HG03159 (cell line): ENCODE measurements around the gene C15orf39.
A peak's percentile ranks its signal among the peaks of the same experiment; 100 is the strongest.

Experiments
- ATAC-seq: cut with Tn5 transposase; IDR thresholded peaks from one replicate; pipeline ENCODE4 v1.9.1; 2021; ENCODE audit warnings: mild to moderate bottlenecking, moderate library complexity; ENCODE audit not compliant: unreplicated experiment

The C15orf39 gene

DNA sequence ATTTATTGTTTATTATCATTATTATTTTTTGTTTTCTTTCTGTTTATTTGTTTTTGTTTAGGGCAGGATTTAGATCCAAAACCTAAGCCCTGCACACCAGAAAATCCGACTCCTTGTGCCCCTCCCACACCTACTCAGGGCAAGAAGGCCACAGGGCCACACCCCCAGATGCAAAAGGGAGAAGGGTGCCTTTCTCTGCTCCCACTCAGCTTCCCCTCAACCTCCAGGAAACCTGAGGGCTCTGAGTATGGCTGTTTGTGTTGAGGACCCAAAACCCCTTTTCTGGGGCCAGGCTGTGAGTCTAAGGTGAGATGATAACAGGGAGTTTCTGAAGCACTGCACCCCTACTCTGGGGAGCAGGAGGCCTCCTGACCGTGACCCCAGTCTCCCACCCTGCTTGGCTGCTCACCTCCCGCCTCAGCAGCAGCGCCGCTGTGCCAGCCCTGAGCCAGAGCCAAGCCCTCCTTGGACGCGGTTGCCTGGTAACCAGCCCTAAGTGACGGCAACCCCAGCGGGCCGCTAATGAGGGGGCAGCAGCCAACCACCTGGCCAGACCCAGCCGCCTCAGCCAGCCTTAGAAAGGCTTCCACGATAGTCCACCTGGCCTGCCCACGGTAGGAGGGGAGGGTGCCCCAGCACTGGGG, 6.4 kb upstream of the C15orf39 start:
- ATAC-seq: no peak

DNA sequence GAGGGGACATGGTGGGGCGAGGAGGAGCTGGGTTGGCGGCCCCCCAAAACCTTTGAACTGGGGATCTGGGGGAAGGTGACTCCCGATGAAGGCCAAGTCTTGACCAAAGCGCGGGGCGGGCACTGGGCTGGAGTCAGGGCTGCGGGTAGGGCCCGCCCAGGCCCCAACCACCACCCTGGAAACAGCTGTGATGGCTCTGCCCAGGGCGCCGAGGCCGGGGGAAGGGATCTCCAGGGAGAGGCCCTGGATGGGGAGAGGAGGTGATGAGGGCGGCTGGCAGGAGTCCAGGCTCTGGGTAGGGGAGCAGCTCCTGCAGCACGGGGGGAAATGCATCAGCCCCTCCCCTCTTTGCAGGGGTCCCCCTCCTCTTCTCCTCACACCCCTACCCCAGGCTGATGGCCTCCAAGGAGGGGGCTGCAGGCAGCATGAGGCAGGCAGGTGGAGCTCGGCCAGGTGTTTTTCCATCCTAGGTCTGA, 5.9 kb upstream of the C15orf39 start:
- ATAC-seq: no peak

GRCh38 chr15:75197062-75197630, 4.5 kb upstream of the C15orf39 start:
- ATAC-seq: no peak

DNA sequence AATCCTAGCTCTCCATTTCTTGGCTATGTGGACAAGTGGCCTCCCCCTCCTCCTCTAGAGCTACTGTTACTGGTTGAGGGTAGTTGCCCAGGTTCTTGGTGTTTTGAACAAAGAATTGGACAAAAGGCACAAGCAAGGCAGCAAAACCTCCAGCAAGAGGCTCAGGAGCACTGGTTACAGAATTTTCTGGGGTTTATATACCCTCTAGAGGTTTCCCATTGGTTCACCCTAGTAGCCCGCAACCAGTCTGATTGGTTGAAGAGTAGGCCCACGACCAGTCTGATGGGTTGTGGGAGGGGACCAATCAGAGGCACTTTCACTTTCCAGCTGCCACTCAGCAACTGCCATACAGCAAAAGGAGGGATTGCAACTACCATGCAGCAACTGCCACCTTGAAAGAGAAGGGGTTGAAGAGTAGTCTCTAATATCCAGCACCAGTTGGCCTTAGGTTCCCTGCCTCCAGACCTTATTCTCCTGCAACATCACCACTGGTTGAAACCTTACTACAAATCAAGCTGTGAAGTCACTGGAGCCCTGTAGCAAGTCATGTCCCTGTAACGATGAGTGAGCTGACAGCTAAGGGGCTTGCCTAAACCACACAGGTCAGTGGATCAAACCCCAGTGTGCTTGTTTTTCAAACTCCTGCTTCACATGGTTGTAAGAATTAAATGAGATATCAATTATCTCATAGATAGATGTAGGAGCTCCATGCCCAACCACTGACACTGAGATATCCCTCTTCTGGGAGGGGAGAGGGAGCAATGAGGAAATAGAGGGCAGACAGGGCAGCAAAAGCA, 2.9 kb upstream of the C15orf39 start:
- no peak for ATAC-seq

DNA sequence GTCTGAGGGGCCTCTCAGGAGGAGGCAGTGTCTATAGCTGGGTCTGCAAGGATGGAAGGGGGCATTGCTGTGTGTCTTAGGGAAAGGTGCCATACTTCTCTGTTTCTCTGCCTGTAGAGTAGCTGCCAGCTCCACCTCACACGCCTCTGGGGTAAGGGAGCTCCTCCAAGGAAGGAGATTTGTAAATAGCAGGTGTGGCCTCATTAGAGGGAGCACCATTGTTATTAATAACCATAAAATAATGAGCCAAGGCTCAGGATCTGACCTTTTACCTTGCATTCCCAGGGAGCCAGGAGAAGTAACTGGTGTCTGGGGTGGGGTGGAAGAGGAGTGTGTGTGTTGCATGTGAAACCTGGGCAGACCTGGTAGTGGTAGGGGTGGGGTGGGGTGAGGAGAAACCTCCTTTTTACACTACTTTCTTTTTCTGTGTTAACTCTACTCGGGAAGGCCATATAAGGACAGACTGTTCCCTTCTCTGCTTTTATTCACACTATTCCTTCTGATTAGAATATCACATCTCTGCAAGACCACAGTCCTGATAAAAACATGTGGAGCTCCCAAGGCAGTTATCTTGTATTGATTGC, 2.2 kb upstream of the C15orf39 start:
- ATAC-seq: no peak

GRCh38 chr15:75200391-75200764, 1.3 kb upstream of the C15orf39 start:
- no peak for ATAC-seq

- ATAC-seq: no peak
Observed at GRCh38 chr15:75200765-75201615, 692 bp upstream of the C15orf39 start.

GRCh38 chr15:75202251-75203016, 752 bp downstream of the C15orf39 start:
- ATAC-seq: peak; percentile 38

- no peak for ATAC-seq
Observed at GRCh38 chr15:75203017-75203907, 1.6 kb downstream of the C15orf39 start.

GRCh38 chr15:75203908-75204263, 2.2 kb downstream of the C15orf39 start:
- no peak for ATAC-seq

- ATAC-seq: no peak
Observed at GRCh38 chr15:75204340-75205063, 2.8 kb downstream of the C15orf39 start.

GRCh38 chr15:75205064-75205395, 3.3 kb downstream of the C15orf39 start:
- no peak for ATAC-seq

DNA sequence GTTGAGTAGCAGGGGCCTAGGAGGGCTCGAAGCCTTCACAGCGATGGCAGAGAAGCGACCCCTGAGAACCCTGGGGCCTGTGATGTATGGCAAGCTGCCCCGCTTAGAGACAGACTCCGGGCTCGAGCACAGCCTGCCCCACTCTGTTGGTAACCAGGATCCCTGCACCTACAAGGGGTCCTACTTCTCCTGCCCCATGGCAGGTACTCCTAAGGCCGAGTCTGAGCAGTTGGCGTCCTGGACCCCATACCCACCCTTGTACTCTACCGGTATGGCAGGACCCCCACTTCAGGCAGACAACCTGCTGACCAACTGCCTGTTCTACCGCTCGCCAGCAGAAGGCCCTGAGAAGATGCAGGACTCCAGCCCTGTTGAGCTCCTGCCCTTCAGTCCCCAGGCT, 4.3 kb downstream of the C15orf39 start:
- ATAC-seq: no peak

DNA sequence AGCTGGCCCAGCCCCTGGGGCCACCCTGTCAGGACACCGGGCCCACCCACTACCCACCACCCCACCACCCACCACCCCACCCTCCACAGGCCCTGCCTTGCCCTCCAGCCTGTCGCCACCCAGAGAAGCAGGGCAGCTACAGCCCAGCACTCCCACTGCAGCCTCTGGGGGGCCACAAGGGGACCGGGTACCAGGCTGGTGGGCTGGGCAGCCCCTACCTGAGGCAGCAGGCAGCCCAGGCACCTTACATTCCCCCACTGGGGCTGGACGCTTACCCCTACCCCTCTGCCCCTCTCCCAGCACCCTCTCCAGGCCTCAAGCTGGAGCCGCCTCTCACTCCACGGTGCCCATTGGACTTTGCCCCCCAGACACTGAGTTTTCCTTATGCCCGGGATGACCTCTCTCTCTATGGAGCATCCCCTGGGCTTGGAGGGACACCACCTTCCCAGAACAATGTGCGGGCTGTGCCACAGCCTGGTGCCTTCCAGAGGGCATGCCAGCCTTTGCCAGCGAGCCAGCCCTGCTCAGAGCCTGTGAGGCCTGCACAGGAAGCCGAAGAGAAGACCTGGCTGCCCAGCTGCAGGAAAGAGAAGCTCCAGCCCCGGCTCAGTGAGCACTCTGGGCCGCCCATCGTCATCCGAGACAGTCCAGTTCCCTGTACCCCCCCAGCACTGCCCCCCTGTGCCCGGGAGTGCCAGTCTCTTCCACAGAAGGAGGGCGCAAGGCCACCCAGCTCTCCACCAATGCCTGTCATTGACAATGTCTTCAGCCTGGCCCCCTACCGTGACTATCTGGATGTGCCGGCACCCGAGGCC, 5.3 kb downstream of the C15orf39 start:
- no peak for ATAC-seq

DNA sequence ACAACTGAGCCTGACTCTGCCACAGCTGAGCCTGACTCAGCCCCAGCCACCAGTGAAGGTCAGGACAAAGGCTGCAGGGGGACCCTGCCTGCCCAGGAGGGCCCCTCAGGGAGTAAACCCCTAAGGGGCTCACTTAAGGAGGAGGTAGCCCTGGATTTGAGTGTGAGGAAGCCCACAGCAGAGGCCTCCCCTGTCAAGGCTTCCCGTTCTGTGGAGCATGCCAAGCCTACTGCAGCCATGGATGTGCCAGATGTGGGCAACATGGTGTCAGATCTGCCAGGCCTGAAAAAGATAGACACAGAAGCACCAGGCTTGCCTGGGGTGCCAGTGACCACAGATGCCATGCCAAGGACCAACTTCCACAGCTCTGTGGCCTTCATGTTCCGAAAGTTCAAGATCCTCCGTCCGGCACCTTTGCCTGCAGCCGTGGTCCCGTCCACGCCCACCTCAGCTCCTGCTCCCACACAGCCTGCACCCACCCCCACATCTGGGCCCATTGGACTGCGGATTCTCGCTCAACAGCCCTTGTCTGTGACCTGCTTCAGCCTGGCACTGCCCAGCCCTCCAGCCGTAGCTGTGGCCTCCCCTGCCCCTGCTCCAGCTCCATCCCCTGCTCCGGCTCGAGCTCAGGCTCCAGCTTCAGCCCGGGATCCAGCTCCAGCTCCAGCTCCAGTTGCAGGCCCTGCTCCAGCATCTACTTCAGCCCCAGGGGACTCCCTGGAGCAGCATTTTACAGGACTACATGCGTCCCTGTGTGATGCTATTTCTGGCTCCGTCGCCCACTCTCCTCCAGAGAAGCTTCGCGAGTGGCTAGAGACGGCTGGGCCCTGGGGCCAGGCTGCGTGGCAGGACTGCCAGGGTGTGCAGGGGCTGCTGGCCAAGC, 6.2 kb downstream of the C15orf39 start:
- ATAC-seq: no peak

DNA sequence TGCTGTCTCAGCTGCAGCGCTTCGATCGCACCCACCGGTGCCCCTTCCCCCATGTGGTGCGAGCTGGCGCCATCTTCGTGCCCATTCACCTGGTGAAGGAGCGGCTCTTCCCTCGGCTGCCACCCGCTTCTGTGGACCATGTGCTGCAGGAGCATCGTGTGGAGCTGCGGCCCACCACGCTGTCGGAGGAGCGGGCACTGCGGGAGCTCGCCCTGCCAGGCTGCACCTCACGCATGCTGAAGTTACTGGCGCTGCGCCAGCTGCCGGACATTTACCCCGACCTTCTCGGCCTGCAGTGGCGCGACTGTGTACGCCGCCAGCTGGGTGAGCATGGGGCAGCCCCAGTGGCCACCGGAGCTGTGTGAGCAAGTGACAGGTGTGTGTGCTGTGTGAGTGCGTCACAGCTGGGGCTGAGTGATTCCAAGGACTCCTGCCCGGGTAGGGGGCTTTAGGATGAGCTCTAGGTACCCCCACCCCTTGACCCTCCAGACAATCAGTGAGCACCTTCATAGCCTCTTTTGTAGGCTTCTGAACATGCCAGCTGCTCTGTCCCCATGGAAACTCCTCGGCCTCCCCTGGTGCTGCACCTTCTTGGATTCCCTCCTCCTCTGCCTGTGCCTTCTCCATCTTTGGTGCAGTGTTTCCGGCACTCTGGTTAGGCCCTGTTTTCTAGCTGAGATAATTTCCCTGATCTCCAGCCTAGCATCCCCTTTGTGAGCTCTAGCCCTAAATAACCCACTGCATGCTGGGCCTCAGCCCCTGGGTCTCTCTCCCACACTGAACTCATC, 7.0 kb downstream of the C15orf39 start:
- no peak for ATAC-seq
